Subcutaneous adipose tissue (tissue), 4 donors: ENCODE data around the gene CHMP6. TPM values are rescaled to one million over a fixed set of nuclear protein-coding genes. Genes with fewer than 3 reads are reported as not detected.

Source experiments
- total RNA-seq, 4 donors: library from RNA; depleted of rRNA; stranded (reverse); fragments of >200 nt; gene quantifications; one replicate each; pipeline ENCODE4 v1.1.0, GENCODE V29; 2016
- TF ChIP-seq, protein P1 (sequence below): fragments of 450-650 bp; IDR thresholded peaks from one replicate; pipeline ENCODE4 v1.5.1; 2016; ENCODE audit warnings: low read depth, mild to moderate bottlenecking, control low read depth, antibody characterized with exemption, moderate library complexity

Gene CHMP6
- total RNA-seq, 4 donors from 2014 or later, result 18.2 to 36.9 (median 20.0) TPM

DNA sequence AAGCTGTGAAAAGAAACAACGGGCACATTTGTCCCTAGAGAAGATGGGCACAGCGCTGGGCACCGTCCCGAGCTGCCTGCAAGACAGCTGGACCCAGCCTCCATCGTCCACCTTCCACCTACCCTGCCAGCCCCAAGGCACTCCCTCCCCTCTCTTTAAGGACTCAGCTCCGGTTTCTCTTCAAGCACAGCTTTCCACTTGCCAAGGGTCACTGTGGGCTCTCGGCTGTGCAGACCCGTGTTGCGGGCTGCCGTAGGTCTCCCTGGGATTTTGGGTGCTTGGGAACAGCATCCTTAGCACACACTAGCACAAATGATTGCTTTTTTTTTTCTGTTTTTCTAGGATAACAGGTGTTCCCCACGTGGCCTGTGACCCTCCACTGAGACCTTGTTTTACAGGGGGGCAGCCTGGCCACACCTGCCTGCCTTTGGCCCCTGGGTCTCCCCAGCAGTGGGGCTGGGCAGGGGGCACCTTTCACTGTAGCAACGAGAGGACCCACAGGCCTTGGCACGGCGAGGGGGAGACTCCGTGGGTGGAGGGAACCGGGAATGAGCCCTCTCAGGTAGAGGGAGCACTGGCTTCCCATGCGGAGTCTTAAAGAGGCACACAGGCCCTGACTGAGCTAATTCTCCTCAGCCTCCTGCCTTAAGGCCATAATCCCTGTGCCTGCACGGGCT lies 1.4 kb downstream of the CHMP6 start:
- TF ChIP-seq, protein P1, sequence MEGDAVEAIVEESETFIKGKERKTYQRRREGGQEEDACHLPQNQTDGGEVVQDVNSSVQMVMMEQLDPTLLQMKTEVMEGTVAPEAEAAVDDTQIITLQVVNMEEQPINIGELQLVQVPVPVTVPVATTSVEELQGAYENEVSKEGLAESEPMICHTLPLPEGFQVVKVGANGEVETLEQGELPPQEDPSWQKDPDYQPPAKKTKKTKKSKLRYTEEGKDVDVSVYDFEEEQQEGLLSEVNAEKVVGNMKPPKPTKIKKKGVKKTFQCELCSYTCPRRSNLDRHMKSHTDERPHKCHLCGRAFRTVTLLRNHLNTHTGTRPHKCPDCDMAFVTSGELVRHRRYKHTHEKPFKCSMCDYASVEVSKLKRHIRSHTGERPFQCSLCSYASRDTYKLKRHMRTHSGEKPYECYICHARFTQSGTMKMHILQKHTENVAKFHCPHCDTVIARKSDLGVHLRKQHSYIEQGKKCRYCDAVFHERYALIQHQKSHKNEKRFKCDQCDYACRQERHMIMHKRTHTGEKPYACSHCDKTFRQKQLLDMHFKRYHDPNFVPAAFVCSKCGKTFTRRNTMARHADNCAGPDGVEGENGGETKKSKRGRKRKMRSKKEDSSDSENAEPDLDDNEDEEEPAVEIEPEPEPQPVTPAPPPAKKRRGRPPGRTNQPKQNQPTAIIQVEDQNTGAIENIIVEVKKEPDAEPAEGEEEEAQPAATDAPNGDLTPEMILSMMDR, result no peak

DNA sequence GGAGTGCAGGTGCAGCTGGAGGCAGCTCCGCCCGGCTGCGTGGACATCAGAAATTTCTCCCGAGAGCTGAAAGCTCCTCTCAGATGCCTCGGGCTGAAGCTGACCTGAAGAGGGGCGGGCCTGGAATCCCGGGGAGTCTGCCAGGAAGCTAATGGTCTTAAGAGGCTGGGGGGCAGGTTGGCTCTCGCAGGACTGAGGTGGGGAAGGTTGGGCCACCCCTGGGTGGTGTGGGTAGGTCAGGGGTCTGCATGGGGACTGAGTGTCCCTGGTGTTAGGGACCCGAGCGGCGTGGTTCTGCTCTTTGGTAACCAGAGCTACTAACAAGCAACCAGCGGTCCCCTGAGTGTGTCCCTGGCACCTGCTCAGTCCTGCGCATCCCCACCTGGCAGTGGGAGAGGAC lies 3.5 kb downstream of the CHMP6 start:
- TF ChIP-seq, protein P1, result no peak

DNA sequence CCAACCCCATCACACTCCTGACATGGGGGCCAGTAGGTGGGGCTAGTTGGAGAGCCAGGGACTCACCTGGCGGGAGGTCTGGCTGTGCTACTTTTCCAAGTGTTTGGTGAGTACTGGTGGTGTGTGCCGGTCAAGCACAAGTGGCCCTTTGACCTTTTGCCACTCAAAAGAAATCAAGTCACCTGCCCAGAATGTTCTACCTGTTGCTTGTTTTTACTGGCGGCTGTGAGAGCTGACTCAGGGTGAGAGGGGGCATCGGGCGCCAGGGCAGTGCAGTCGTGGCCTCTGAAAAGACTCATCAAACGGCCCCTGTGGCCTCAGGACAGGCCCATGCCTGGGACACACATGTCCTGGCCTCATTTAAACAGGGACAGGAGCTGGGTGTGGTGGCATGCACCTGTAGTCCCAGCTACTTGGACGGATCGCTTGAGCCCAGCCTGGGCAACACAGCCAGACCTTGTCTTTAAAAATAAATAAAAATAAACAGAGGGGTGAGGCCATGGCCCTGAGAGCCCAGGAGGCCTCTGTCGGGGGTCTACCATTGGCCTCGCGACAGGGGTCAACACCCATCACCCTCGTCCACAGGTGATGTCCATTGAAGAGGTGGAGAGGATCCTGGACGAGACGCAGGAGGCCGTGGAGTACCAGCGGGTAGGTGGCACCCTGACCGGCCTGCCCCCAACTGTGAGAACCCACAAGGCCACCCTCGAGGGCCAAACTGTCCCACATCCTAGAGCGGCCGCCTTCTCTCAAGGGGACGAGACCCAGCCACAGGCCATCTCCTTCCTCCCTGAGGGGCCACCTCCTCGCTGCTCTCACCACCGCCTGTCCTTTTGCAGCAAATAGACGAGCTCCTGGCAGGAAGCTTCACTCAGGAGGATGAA lies 5.0 kb downstream of the CHMP6 start:
- TF ChIP-seq, protein P1, result no peak

DNA sequence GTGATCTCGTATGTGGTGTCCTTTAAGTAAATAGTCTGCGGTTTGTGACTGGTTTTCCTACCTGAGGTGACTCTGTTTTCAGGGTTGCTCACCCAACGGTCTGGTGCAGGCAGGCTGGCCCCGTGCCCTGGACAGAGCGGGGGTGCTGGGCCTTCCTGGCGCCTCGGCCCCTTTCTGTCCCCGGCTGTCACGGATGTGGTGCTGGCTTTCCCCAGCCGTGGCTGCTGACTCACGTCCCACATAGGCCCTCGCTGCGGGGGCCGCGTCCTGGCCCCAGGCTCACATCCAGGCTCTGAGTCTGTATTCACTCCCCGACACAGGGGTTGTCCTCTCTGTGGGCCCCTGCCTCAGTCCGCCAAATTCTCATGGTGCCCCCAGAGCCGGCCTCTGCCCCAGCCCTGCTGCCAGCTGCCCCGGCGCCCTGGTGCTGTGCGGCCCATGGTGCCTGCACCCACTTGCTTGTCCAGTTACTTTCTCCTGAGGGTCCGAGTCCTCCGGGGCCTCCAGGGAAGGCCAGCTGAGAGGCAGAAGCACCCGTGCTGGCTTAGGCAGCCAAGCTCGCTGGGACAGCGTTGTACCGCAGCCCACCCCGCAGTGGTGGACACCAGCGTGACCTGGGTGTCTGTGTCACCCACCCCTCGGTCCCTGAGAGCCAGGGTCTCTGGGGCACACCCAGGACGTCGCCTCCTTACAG lies 5.9 kb downstream of the CHMP6 start:
- TF ChIP-seq, protein P1, result no peak

DNA sequence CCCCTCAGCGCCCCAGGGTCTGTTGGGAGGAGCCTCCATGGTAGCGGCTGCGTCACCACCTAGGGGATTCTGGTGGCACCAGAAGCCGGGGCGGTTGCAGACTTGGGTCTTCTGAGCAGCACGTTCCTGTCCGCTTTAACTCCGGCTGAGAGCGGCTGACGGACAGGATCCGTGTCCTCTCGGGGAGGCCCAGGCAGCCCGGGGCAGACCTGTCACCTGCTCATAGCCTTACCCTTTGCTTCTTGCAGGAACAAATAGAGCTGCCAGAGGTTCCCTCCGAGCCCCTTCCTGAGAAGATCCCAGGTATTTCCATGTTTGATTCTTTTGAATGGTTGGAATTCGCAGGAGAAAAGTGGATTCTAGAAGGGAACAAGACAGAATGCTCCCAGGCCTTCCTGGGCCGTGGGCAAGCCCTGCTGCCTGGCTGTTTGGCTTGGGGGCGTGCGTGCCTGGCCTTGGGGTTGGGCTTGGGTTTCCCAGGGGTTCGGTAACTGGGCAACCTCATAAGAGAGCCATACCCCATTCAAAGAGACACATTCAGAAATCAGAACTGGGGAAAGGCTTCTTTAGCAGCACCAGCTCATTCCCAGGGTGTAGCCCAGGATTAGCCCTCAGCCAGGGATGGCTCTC lies 6.6 kb downstream of the CHMP6 start:
- TF ChIP-seq, protein P1, result no peak

DNA sequence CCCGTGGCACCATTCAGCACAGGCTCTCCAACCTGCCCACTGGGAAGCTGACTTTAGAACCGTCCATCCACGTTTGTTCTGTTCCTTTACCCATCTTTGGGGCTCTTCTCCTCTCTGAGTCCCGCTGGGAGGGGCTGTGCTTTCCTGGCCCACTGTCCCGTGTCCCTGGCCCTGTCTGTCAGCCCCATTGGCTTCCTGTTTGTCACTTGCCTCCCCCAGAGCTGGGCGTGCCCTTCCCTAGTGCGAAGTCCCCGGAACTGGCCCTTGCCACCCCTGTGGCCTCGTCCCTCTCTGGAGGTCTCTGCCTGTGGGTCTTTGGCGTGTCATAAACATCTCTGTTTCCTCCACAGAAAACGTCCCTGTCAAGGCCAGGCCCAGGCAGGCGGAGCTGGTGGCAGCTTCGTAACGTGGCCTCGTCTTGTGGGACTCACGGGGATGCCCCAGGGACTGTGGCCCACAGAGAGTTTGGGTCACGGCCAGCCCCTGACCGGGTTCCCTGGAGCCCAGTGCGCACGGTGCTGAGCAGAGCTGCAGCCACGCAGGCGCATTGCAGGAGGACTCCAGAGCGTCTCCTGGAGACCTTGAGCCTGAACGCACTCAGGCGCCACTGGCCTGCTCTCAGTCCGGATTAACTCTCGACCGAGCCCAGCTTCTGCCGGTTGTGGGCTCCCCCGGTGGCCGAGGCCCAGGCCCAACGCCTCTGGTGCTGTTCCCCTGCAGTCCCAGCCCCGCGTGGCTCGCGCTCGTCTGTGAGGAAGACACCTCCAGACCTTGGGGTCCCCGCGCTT lies 7.3 kb downstream of the CHMP6 start:
- TF ChIP-seq, protein P1, result no peak
